ENCODE results near the gene CATSPERZ.
"Not testable (repeated sequence)": the region's sequence is repeated elsewhere in the genome, so short reads cannot be mapped to it uniquely, and the experiment has no call there.

CATSPERZ gene

GRCh38 chr11:64304316-64305072, 4.3 kb downstream of the CATSPERZ start:
- peak; percentile 88 for DNase-seq (ENCODE audit: low spot score)

- DNase-seq (ENCODE audit: low spot score) = peak; percentile 98
These were observed 5.0 kb downstream of the CATSPERZ start, which contains the start of gene ESRRA for GRCh38 chr11:64305075-64305690. Gene ESRRA, plus strand, starts transcription at chr11:64305524. Its CDS starts 1,656 bp downstream, at chr11:64307180.

- peak; percentile 69 for DNase-seq (ENCODE audit: low spot score)
These were observed 5.8 kb downstream of the CATSPERZ start for GRCh38 chr11:64305691-64306562.

GRCh38 chr11:64306563-64306875, 6.4 kb downstream of the CATSPERZ start:
- no peak for DNase-seq (ENCODE audit: low spot score)

GRCh38 chr11:64306876-64307622, 6.9 kb downstream of the CATSPERZ start:
- DNase-seq (ENCODE audit: low spot score) = peak; percentile 31

GRCh38 chr11:64307795-64308194, 7.6 kb downstream of the CATSPERZ start:
- not testable (repeated sequence) for DNase-seq (ENCODE audit: low spot score)

GRCh38 chr11:64312947-64313346, 12.8 kb downstream of the CATSPERZ start:
- DNase-seq (ENCODE audit: low spot score) = no peak

GRCh38 chr11:64313491-64314145, 13.5 kb downstream of the CATSPERZ start:
- DNase-seq (ENCODE audit: low spot score) = peak; percentile 54

- DNase-seq (ENCODE audit: low spot score) = no peak
These were observed 14.1 kb downstream of the CATSPERZ start for GRCh38 chr11:64314146-64314804.

GRCh38 chr11:64314805-64315561, 14.8 kb downstream of the CATSPERZ start:
- DNase-seq (ENCODE audit: low spot score) = no peak

- not testable (repeated sequence) for DNase-seq (ENCODE audit: low spot score)
These were observed 15.7 kb downstream of the CATSPERZ start for GRCh38 chr11:64315667-64316526.

GRCh38 chr11:64316672-64317324, 16.6 kb downstream of the CATSPERZ start:
- DNase-seq (ENCODE audit: low spot score) = no peak

- peak; percentile 97 for DNase-seq (ENCODE audit: low spot score)
These were observed 17.3 kb downstream of the CATSPERZ start, which contains the start of gene TRMT112 for GRCh38 chr11:64317325-64317960. Gene TRMT112, minus strand, starts transcription at chr11:64317559. Its CDS starts 33 bp downstream, at chr11:64317526.

- peak; percentile 99 for DNase-seq (ENCODE audit: low spot score)
These were observed 18.0 kb downstream of the CATSPERZ start, which contains the start of gene PRDX5 for GRCh38 chr11:64317961-64318765. Gene PRDX5, plus strand, starts transcription at chr11:64318121. Its CDS starts 95 bp downstream, at chr11:64318216.

GRCh38 chr11:64318766-64319761, 18.9 kb downstream of the CATSPERZ start:
- no peak for DNase-seq (ENCODE audit: low spot score)

- no peak for DNase-seq (ENCODE audit: low spot score)
These were observed 20.4 kb downstream of the CATSPERZ start for GRCh38 chr11:64320556-64320955.
